Trophoblast cell (in vitro differentiated cells and primary cell): ENCODE results near the gene FAM13C.
"Not testable (repeated sequence)": the region's sequence is repeated elsewhere in the genome, so short reads cannot be mapped to it uniquely, and the experiment has no call there.

Experiments
- DNase-seq, 2 donors: peaks; one replicate each; pipeline ENCODE4 v3.0.0-alpha.2; 2016
- H2AFZ ChIP-seq: 2 replicates; pipeline ENCODE4 v1.6.1; 2013; ENCODE audit warnings: low read length, moderate library complexity, mild to moderate bottlenecking; ENCODE audit not compliant: insufficient read depth, poor library complexity
- H2AK5ac ChIP-seq: 2 replicates; pipeline ENCODE4 v1.6.1; 2013; ENCODE audit warnings: mild to moderate bottlenecking, low read length
- H2BK120ac ChIP-seq: 2 replicates; pipeline ENCODE4 v1.6.1; 2013; ENCODE audit warnings: low read length, mild to moderate bottlenecking, moderate library complexity; ENCODE audit not compliant: insufficient read depth, poor library complexity
- H2BK12ac ChIP-seq: 2 replicates; pipeline ENCODE4 v1.6.1; 2013; ENCODE audit warnings: mild to moderate bottlenecking, low read length, moderate library complexity
- H2BK5ac ChIP-seq: 2 replicates; pipeline ENCODE4 v1.6.1; 2013; ENCODE audit warnings: low read length, low read depth, moderate library complexity, mild to moderate bottlenecking; ENCODE audit not compliant: poor library complexity
- H3K14ac ChIP-seq: 2 replicates; pipeline ENCODE4 v1.6.1; 2013; ENCODE audit warnings: mild to moderate bottlenecking, low read length
- H3K18ac ChIP-seq: 2 replicates; pipeline ENCODE4 v1.6.1; 2013; ENCODE audit warnings: mild to moderate bottlenecking, low read length
- H3K23ac ChIP-seq: 2 replicates; pipeline ENCODE4 v1.6.1; 2013; ENCODE audit warnings: low read length
- H3K27ac ChIP-seq: 2 replicates; pipeline ENCODE4 v1.5.1; 2013; ENCODE audit warnings: low read depth, mild to moderate bottlenecking, inconsistent platforms, low read length, moderate library complexity
- H3K27me3 ChIP-seq: 2 replicates; pipeline ENCODE4 v1.6.1; 2013; ENCODE audit warnings: inconsistent platforms, mild to moderate bottlenecking, low read length, moderate library complexity; ENCODE audit not compliant: insufficient read depth
- H3K36me3 ChIP-seq, 2 experiments: 1 replicate in 1 of 2; 2 replicates in 1 of 2; pipeline ENCODE4 v1.6.1; 2013; ENCODE audit warnings: low read length in 2 of 2, mild to moderate bottlenecking in 2 of 2, moderate library complexity in 1 of 2; ENCODE audit not compliant: insufficient read depth in 2 of 2, control insufficient read depth in 1 of 2
- H3K4ac ChIP-seq: 2 replicates; pipeline ENCODE4 v1.6.1; 2013; ENCODE audit warnings: low read depth, mild to moderate bottlenecking, low read length, moderate library complexity
- H3K4me1 ChIP-seq, 2 experiments: 1 replicate in 1 of 2; 2 replicates in 1 of 2; pipeline ENCODE4 v1.6.1; 2013; ENCODE audit warnings: low read length in 2 of 2, mild to moderate bottlenecking in 2 of 2, moderate library complexity in 1 of 2; ENCODE audit not compliant: insufficient read depth in 2 of 2, control insufficient read depth in 1 of 2
- H3K4me2 ChIP-seq: 2 replicates; pipeline ENCODE4 v1.6.1; 2013; ENCODE audit warnings: inconsistent platforms, mild to moderate bottlenecking, low read length, moderate library complexity
- H3K4me3 ChIP-seq: 2 replicates; pipeline ENCODE4 v1.5.1; 2013; ENCODE audit warnings: mild to moderate bottlenecking, low read depth, low read length, inconsistent platforms
- H3K79me1 ChIP-seq: one replicate; pipeline ENCODE4 v1.6.1; 2013; ENCODE audit warnings: low read length
- H3K79me2 ChIP-seq: 2 replicates; pipeline ENCODE4 v1.6.1; 2013; ENCODE audit warnings: low read length, mild to moderate bottlenecking; ENCODE audit not compliant: control insufficient read depth, insufficient read depth, poor library complexity
- H3K9ac ChIP-seq: 2 replicates; pipeline ENCODE4 v1.6.1; 2013; ENCODE audit warnings: mild to moderate bottlenecking, low read length
- H3K9me3 ChIP-seq: 2 replicates; pipeline ENCODE4 v1.6.1; 2013; ENCODE audit warnings: low read depth, mild to moderate bottlenecking, control low read depth, inconsistent platforms, low read length; ENCODE audit not compliant: insufficient read depth
- H4K12ac ChIP-seq: 2 replicates; pipeline ENCODE4 v1.6.1; 2013; ENCODE audit warnings: low read depth, mild to moderate bottlenecking, low read length, moderate library complexity
- H4K8ac ChIP-seq: 2 replicates; pipeline ENCODE4 v1.6.1; 2013; ENCODE audit warnings: low read depth, mild to moderate bottlenecking, low read length, moderate library complexity
- H4K91ac ChIP-seq: one replicate; pipeline ENCODE4 v1.6.1; 2013; ENCODE audit warnings: low read depth, mild to moderate bottlenecking, low read length, moderate library complexity
- WGBS: extraction: QIAGEN DNeasy Blood & Tissue Kit; methylation state at CpG from one replicate; pipeline ENCODE4 v1.1.7; 2013; ENCODE audit warnings: missing lambda C conversion rate; ENCODE audit not compliant: insufficient read length, insufficient coverage; ENCODE audit errors: extremely low coverage; 5-methylcytosine and 5-hydroxymethylcytosine counted together

FAM13C gene

DNA sequence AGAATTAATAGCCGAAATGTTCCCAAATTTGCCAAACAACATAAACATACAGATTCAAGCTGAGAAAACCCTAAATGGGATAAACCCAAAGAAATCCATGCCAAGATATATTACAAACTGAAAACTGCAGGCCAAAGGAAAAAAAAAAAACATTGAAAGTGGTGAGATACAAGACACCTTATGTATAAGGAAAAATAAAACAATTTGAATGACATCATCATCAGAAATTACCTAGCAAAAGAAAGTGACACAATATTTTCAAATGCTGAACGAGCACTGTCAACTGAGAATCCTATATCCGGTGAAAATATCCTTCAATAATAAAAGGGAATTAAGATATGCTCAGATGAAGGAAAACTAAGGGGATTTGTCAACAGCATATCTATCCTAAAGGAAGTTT lies 119.4 kb downstream of the FAM13C start:
- Histone ChIP-seq H2AFZ (no peak overlapping the region), H4K12ac (no peak overlapping the region), H2BK12ac (no peak overlapping the region), H3K79me2 (no peaks in the 10 kb centered on the region), H3K9me3 (no peaks in the 10 kb centered on the region), H3K18ac (no peak overlapping the region), H4K91ac (no peak overlapping the region), H4K8ac (no peak overlapping the region), H2BK120ac (no peak overlapping the region), H3K4ac (no peak overlapping the region), H2BK5ac (no peak overlapping the region), H3K23ac (no peak overlapping the region), H3K79me1 (no peaks in the 10 kb centered on the region), H3K9ac (no peak overlapping the region), H2AK5ac (no peak overlapping the region), H3K36me3 (no peaks in the 10 kb centered on the region), H3K4me2 (no peak overlapping the region), H3K27ac (no peak overlapping the region), H3K4me3 (no peak overlapping the region), H3K14ac (no peak overlapping the region), H3K4me1 (no peaks in the 10 kb centered on the region), H3K27me3 (no peaks in the 10 kb centered on the region)
- DNase-seq, result peak in 1 of 2 donors; percentile 5
- no CpG with 5 or more reads among the region's 3 CpGs for WGBS

DNA sequence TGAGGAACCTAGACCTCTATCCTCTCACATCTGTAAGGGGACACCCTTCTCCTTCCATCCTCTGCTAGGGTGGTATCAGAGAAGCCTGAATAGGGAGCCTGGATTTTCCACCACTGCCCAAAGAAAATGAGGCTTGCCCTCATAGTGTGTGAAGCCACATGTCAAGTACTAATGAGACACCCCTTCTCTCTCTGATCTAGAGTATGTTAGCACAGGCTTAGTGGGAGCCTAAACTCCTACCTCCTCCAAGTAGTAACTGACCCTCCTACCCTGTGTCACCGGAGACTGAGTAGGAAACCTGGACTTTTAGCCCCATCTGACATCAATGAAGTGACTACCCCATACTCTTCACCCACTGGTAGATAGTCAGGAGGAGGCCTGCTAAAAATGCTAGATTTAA lies 120.3 kb downstream of the FAM13C start:
- H2BK5ac ChIP-seq, result no peak overlapping the region
- no CpG with 5 or more reads among the region's 1 CpG for WGBS
- no peaks in the 10 kb centered on the region for H3K4me1 ChIP-seq
- H2AFZ ChIP-seq, result no peak overlapping the region
- H2BK12ac ChIP-seq, result peak overlapping the region; percentile 64
- no peaks in the 10 kb centered on the region for H3K79me1 ChIP-seq
- no peak overlapping the region for H3K27ac ChIP-seq
- no peak overlapping the region for H3K4me3 ChIP-seq
- no peak overlapping the region for H2AK5ac ChIP-seq
- no peaks in the 10 kb centered on the region for H3K27me3 ChIP-seq
- no peaks in the 10 kb centered on the region for H3K79me2 ChIP-seq
- no peak overlapping the region for H3K4me2 ChIP-seq
- no peaks in the 10 kb centered on the region for H3K36me3 ChIP-seq
- H3K9me3 ChIP-seq, result no peaks in the 10 kb centered on the region
- no peak overlapping the region for H3K23ac ChIP-seq
- H3K9ac ChIP-seq, result peak overlapping the region; percentile 74
- no peak overlapping the region for H4K91ac ChIP-seq
- DNase-seq, result no peak
- no peak overlapping the region for H3K4ac ChIP-seq
- H2BK120ac ChIP-seq, result no peak overlapping the region
- no peak overlapping the region for H4K12ac ChIP-seq
- no peak overlapping the region for H4K8ac ChIP-seq
- peak overlapping the region; percentile 37 for H3K14ac ChIP-seq
- H3K18ac ChIP-seq, result no peak overlapping the region

DNA sequence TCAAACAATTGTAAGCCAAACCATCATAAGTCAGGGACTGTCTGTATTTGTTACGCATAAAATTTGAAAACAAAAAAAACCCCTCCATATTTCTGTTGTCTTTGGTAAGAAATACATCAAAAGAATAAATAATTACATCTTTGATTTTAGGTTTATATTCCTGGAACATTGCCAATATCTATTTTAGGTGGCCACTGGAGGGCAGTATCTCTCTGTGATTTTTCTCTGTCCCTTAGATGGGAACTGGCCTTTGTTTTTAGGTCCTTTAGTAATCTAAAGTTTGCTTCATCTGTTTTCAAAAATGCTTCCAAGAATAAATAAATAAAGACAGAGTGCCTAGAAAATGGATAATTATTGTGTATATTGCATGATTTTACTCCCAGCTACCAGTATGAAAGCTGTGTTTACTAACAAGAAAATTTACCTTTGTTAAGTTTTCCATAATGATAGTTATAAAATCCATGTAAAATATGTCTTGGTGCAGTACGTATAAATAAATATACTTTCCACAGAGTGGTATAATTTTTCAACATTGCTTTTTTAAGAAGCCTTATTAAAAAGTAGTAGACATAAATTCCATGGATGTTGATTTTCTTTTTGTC lies 121.7 kb downstream of the FAM13C start:
- Histone ChIP-seq H3K9me3 (no peaks in the 10 kb centered on the region), H2BK120ac (no peak overlapping the region), H3K27ac (no peak overlapping the region), H4K91ac (no peak overlapping the region), H4K12ac (no peak overlapping the region), H3K4me1 (no peaks in the 10 kb centered on the region), H3K4ac (no peak overlapping the region), H3K36me3 (no peaks in the 10 kb centered on the region), H3K9ac (no peak overlapping the region), H3K79me1 (no peaks in the 10 kb centered on the region), H3K23ac (no peak overlapping the region), H3K14ac (no peak overlapping the region), H3K18ac (no peak overlapping the region), H3K27me3 (no peaks in the 10 kb centered on the region), H3K79me2 (no peaks in the 10 kb centered on the region), H4K8ac (no peak overlapping the region), H2AFZ (no peak overlapping the region), H3K4me2 (no peak overlapping the region), H2AK5ac (no peak overlapping the region), H2BK5ac (no peak overlapping the region), H3K4me3 (no peak overlapping the region), H2BK12ac (no peak overlapping the region)
- WGBS, result no CpG with 5 or more reads among the region's 2 CpGs
- peak in 1 of 2 donors; percentile 79 for DNase-seq

DNA sequence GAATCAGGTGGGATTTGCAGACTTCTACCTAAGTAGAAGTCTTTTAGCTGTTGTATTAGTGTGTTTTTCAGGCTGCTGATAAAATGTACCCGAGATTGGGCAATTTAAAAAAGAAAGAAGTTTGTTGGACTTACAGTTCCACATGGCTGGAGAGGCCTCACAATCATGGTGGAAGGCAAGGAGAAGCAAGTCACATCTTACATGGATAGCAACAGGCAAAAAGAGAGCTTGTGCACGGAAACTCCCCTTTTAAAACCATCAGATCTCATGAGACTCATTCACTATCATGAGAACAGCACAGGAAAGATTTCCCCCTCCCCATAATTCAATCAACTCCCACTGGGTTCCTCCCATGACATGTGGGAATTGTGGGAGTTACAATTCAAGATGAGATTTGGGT lies 123.2 kb downstream of the FAM13C start:
- H4K91ac ChIP-seq, H3K36me3 ChIP-seq, H3K4me3 ChIP-seq, H3K9ac ChIP-seq, H3K79me2 ChIP-seq, H2AFZ ChIP-seq, H2BK120ac ChIP-seq, H2AK5ac ChIP-seq, H4K12ac ChIP-seq, DNase-seq, H3K14ac ChIP-seq, H3K79me1 ChIP-seq, H3K4me2 ChIP-seq, H3K27ac ChIP-seq, H3K4ac ChIP-seq, H3K27me3 ChIP-seq, H4K8ac ChIP-seq, H2BK5ac ChIP-seq, H2BK12ac ChIP-seq, H3K23ac ChIP-seq, H3K18ac ChIP-seq, H3K4me1 ChIP-seq, H3K9me3 ChIP-seq: not testable (repeated sequence)
- WGBS, result no CpG with 5 or more reads among the region's 2 CpGs
